Smooth muscle cell (in vitro differentiated cells): ENCODE results near the gene TADA3. TPM values are rescaled to one million over a fixed set of nuclear protein-coding genes. Genes with fewer than 3 reads are reported as not detected.
A peak's percentile ranks its signal among the peaks of the same experiment; 100 is the strongest.

ENCODE experiments used
- DNase-seq: peaks from one replicate; lab custom pipeline; 2025; ENCODE audit not compliant: unreplicated experiment; lab: John Stamatoyannopoulos, UW
- H2AFZ ChIP-seq: fragments of 200-600 bp; sonication (generic); 2 replicates; pipeline ENCODE4 v1.6.0; 2016; ENCODE audit warnings: antibody characterized with exemption, low read depth, mild to moderate bottlenecking
- H3F3A ChIP-seq: fragments of 200-600 bp; sonication (generic); 2 replicates; pipeline ENCODE4 v1.6.0; 2017; ENCODE audit warnings: antibody characterized with exemption, low read depth
- H3K27ac ChIP-seq: fragments of 200-600 bp; sonication (generic); 2 replicates; pipeline ENCODE4 v1.5.1; 2016; ENCODE audit warnings: low read depth, mild to moderate bottlenecking
- H3K27me3 ChIP-seq: fragments of 200-600 bp; sonication (generic); 2 replicates; pipeline ENCODE4 v1.6.1; 2016; ENCODE audit warnings: low read depth, mild to moderate bottlenecking
- H3K36me3 ChIP-seq: fragments of 200-600 bp; sonication (generic); 2 replicates; pipeline ENCODE4 v1.5.1; 2016; ENCODE audit warnings: low read depth
- H3K4me1 ChIP-seq: fragments of 200-600 bp; sonication (generic); 2 replicates; pipeline ENCODE4 v1.5.1; 2016; ENCODE audit warnings: low read depth
- H3K4me2 ChIP-seq: fragments of 200-600 bp; sonication (generic); 2 replicates; pipeline ENCODE4 v1.6.0; 2016; ENCODE audit warnings: mild to moderate bottlenecking
- H3K4me3 ChIP-seq: fragments of 200-600 bp; sonication (generic); 2 replicates; pipeline ENCODE4 v1.5.1; 2016; ENCODE audit warnings: mild to moderate bottlenecking
- H3K79me2 ChIP-seq: fragments of 200-600 bp; sonication (generic); 2 replicates; pipeline ENCODE4 v1.6.0; 2016; ENCODE audit warnings: low read depth, mild to moderate bottlenecking
- H3K9ac ChIP-seq: fragments of 200-600 bp; sonication (generic); 2 replicates; pipeline ENCODE4 v1.6.0; 2016; ENCODE audit warnings: low read depth
- H3K9me3 ChIP-seq: fragments of 200-600 bp; sonication (generic); replicated peaks from 2 replicates; pipeline ENCODE4 v1.5.1; 2016; ENCODE audit warnings: low read depth
- H4K20me1 ChIP-seq: fragments of 200-600 bp; sonication (generic); 2 replicates; pipeline ENCODE4 v1.6.0; 2016; ENCODE audit warnings: low read depth
- CTCF ChIP-seq: fragments of 200-600 bp; sonication (generic); IDR thresholded peaks from 2 replicates; pipeline ENCODE4 v1.5.1; 2017; ENCODE audit warnings: borderline replicate concordance, mild to moderate bottlenecking, antibody characterized with exemption; ENCODE audit not compliant: insufficient read depth, poor library complexity, severe bottlenecking
- WGBS: methylation state at CpG from one replicate; pipeline ENCODE4 v1.1.7; 2016; ENCODE audit warnings: low lambda C conversion rate; 5-methylcytosine and 5-hydroxymethylcytosine counted together
- polyA plus RNA-seq: library from polyadenylated mRNA; unstranded; fragments of >200 nt; fragmentation: Nextera tagmentation; extraction: Ambion mirVana; gene quantifications from 2 replicates; pipeline ENCODE4 v1.2.1, GENCODE V29; 2016
- total RNA-seq: library from RNA; depleted of rRNA; stranded (reverse); fragments of >200 nt; gene quantifications from 2 replicates; pipeline ENCODE4 v1.2.3, GENCODE V29; 2014

TADA3 gene
- total and polyA plus RNA-seq, 2 experiments from 2014 or later, result 51.8 to 79.6 TPM

- Histone ChIP-seq H3K9me3 (no peaks in the 10 kb centered on the region), H3F3A (peaks cover 23% of the 10 kb centered on the region), H2AFZ (no peak overlapping the region), H3K9ac (peak overlapping the region; percentile 37), H3K27me3 (no peaks in the 10 kb centered on the region), H3K36me3 (no peaks in the 10 kb centered on the region), H3K4me2 (peak overlapping the region; percentile 94), H3K79me2 (no peaks in the 10 kb centered on the region), H3K4me1 (peaks cover 13% of the 10 kb centered on the region), H3K4me3 (peak overlapping the region; percentile 70), H4K20me1 (no peaks in the 10 kb centered on the region), H3K27ac (no peak overlapping the region)
- no peak for TF ChIP-seq CTCF
- no peak for DNase-seq
- WGBS, result 10% methylated on average over 17 of the region's 18 CpGs
Measured at GRCh38 chr3:9810433-9810770, 18.1 kb upstream of the TADA3 start.

GRCh38 chr3:9809615-9810432 is 17.6 kb upstream of the TADA3 start, which contains the start of gene TTLL3:
TTLL3 (plus strand) TSS chr3:9810262; CDS start chr3:9810662, 400 bp downstream.
- no peaks in the 10 kb centered on the region for H3K79me2 ChIP-seq
- TF ChIP-seq CTCF, result no peak
- H3K27me3 ChIP-seq, result no peaks in the 10 kb centered on the region
- H3K4me1 ChIP-seq, result peaks cover 13% of the 10 kb centered on the region
- H3K9ac ChIP-seq, result peak within 1 kb of the TSS; percentile 37
- no peaks in the 10 kb centered on the region for H3K9me3 ChIP-seq
- 3% methylated on average over 39 of the region's 76 CpGs for WGBS
- H3K27ac ChIP-seq, result peak within 1 kb of the TSS; percentile 84
- H2AFZ ChIP-seq, result no peak within 1 kb of the TSS
- H3K4me2 ChIP-seq, result peak within 1 kb of the TSS; percentile 94
- peak within 1 kb of the TSS; percentile 70 for H3K4me3 ChIP-seq
- peak; percentile 55 for DNase-seq
- peaks cover 24% of the 10 kb centered on the region for H3F3A ChIP-seq
- H4K20me1 ChIP-seq, result no peaks in the 10 kb centered on the region
- H3K36me3 ChIP-seq, result no peaks in the 10 kb centered on the region

GRCh38 chr3:9809239-9809614 is 17.0 kb upstream of the TADA3 start:
- peaks cover 29% of the 10 kb centered on the region for H3F3A ChIP-seq
- H3K79me2 ChIP-seq, result no peaks in the 10 kb centered on the region
- H3K4me1 ChIP-seq, result peaks cover 13% of the 10 kb centered on the region
- no peaks in the 10 kb centered on the region for H3K36me3 ChIP-seq
- no peak for DNase-seq
- no peaks in the 10 kb centered on the region for H4K20me1 ChIP-seq
- H3K4me2 ChIP-seq, result peak overlapping the region; percentile 94
- H3K9me3 ChIP-seq, result no peaks in the 10 kb centered on the region
- 80% methylated on average over 4 of the region's 4 CpGs for WGBS
- H3K27ac ChIP-seq, result peak overlapping the region; percentile 84
- H2AFZ ChIP-seq, result no peak overlapping the region
- H3K4me3 ChIP-seq, result peak overlapping the region; percentile 70
- no peak for TF ChIP-seq CTCF
- H3K27me3 ChIP-seq, result no peaks in the 10 kb centered on the region
- peak overlapping the region; percentile 37 for H3K9ac ChIP-seq
